GM10266 (cell line): ENCODE results near the gene PSD.

ENCODE experiments used
- DNase-seq: peaks from one replicate; pipeline ENCODE4 v3.0.0; 2012; ENCODE audit errors: extremely low spot score
- CTCF ChIP-seq: IDR thresholded peaks from 2 replicates; pipeline ENCODE4 v1.5.1; 2012; ENCODE audit warnings: mild to moderate bottlenecking, low read depth; ENCODE audit not compliant: control insufficient read depth, insufficient read depth; ENCODE audit errors: missing control alignments

PSD gene

DNA sequence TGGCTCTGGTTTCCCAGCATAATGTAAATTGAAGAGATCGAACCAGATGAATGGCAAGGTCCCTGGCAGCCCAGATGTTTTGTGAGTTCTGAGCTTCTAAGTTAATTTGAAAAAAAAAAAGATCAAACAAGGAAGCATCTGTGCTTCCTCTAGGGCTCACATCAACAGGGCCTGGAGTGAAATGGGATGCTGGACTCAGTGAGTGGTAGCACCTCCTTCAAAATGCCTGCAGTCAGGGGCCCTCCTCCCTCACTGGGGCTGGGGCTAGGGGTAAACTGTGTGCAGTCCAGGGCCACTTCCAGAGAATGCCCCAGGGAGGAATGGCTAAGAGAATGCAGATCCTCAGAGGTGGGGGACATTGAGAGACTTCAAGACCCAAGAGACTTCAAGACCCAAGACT, 19.8 kb upstream of the PSD start:
- TF ChIP-seq CTCF: no peak
- no peak for DNase-seq

DNA sequence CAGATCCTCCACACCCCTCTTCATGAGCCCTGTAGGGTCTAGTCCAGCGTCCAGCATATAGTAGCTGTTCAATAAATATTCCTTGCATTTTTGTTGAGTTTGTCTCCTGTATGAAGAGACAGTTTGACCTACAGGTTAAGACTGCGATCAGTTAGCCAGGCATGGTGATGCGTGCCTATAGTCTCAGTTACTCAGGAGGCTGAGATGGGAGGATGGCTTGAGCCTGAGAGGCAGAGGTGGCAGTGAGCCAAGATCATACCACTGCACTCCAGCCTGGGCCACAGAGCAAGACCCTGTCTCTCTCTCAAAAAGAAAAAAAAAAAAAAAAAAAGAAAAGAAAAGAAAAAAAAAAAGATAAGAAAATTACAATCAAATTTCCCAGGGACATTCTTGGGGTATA, 18.9 kb upstream of the PSD start:
- no peak for TF ChIP-seq CTCF
- DNase-seq: no peak

GRCh38 chr10:102436312-102436711, 17.7 kb upstream of the PSD start:
- DNase-seq: no peak
- TF ChIP-seq CTCF: no peak

DNA sequence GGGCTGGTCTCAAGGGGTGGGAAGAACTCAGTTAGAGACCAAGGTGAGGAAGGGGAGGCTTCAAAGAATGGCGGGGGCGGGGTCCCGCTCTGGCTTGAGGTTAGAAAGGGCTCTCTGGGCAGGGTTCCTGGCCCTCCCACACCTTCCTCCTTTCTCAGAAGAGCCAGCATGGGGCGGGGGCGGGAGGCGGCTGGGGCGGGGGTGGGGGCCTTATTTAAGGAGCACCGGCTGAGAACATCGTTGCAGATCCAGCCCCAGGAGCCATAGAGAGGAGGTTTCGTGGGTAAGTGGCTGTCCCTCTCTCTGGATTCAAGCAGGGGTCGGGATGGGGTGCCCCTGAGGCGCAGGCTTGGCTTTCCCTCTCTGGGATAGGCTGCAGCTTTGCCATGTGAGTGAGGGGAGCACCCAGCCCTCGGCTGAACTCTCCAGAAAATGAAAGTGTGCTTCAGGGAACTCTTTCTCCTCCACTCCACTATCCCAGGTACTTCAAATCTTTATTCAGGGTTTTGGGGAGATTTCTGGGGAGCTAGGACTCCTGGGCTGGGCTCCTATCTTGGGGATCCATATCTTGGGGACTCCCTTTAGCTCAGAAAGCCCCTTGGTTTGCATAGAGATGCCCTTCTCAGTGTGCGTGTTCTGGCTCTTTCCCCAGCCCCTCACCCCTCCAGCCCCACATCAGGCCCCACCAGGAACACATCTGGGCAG, 17.1 kb upstream of the PSD start:
- TF ChIP-seq CTCF: no peak
- peak; percentile 52 for DNase-seq

- no peak for TF ChIP-seq CTCF
- DNase-seq: no peak
These were observed 16.5 kb upstream of the PSD start for GRCh38 chr10:102435133-102435497.

GRCh38 chr10:102434394-102435132, 16.0 kb upstream of the PSD start:
- DNase-seq: no peak
- no peak for TF ChIP-seq CTCF

DNA sequence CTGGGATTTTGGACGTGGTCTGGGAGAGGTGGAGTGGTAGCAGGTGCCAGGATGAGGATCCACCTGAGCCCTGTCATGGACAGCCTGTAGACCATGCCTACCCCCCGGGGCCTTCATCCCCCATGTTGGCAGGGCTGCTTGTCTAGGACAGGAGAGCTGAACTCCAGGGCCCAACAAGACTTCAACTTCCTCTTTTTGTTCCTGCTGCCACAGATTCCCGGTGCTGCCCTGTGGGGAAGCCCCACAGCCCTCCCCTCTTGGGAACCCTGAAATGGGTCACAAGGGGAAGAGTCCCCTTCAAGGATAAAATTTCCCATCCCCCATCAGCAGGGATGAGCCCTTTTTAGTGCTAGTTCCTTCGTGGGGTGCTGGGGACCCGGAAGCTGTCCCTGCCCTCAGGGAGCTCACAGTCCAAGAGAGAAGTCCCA, 15.0 kb upstream of the PSD start:
- no peak for TF ChIP-seq CTCF
- DNase-seq: no peak
